Psoas muscle (tissue), 8 donors: Measurements from ENCODE around the gene ALKBH5. TPM values are rescaled to one million over a fixed set of nuclear protein-coding genes. Genes with fewer than 3 reads are reported as not detected.
A peak's percentile ranks its signal among the peaks of the same experiment; 100 is the strongest.

Source experiments
- ATAC-seq, 4 donors: fragments of 200-7000 bp; cut with Tn5 transposase; one replicate each; pipeline ENCODE4 v1.9.1; 2020; ENCODE audit warnings: moderate library complexity in 3 of 4, mild to moderate bottlenecking in 2 of 4
- DNase-seq, 2 donors: peaks; one replicate each; pipeline ENCODE4 v3.0.0-alpha.2; 2020
- H3K27ac ChIP-seq: fragments of 200-600 bp; one replicate; pipeline ENCODE4 v1.8.0; 2022
- H3K27me3 ChIP-seq, 3 donors: fragments of 200-600 bp in 1 of 3; one replicate each; pipeline versions ENCODE4 v1.6.1 to v1.8.0; 2013 to 2022; ENCODE audit warnings: low read length in 2 of 3, mild to moderate bottlenecking in 2 of 3, moderate library complexity in 1 of 3; ENCODE audit not compliant: insufficient read depth in 3 of 3
- H3K36me3 ChIP-seq, 2 donors: fragments of 200-600 bp in 1 of 2; one replicate each; pipeline versions ENCODE4 v1.6.1 to v1.8.0; 2013 to 2022; ENCODE audit warnings: low read depth in 1 of 2, mild to moderate bottlenecking in 1 of 2, moderate library complexity in 1 of 2; ENCODE audit not compliant: insufficient read depth in 1 of 2
- H3K4me1 ChIP-seq: fragments of 200-600 bp; one replicate; pipeline ENCODE4 v1.8.0; 2022
- H3K4me3 ChIP-seq: fragments of 200-600 bp; one replicate; pipeline ENCODE4 v1.8.0; 2022; ENCODE audit warnings: mild to moderate bottlenecking
- H3K9me3 ChIP-seq: fragments of 200-600 bp; one replicate; pipeline ENCODE4 v1.8.0; 2022
- WGBS, 3 donors: extraction: QIAGEN DNeasy Blood & Tissue Kit; methylation state at CpG; one replicate each; pipeline versions ENCODE4 v1.1.6 to v1.1.7; 2013; 5-methylcytosine and 5-hydroxymethylcytosine counted together
- intact Hi-C, 2 donors: fragments of 100-400 bp; cut with DNase I; formaldehyde crosslinking; loops; one replicate each; pipeline versions ENCODE4 v1.11.0 to v1.14.2; 2022
- polyA plus RNA-seq, 3 donors: library from polyadenylated mRNA; stranded (reverse); fragments of 200-250 nt; gene quantifications; one replicate each; pipeline ENCODE4 v1.2.3, GENCODE V29; 2013
- total RNA-seq, 4 donors: library from RNA; stranded (reverse); fragmentation: NEBNext Ultra II Directional in 2 of 4; extraction: Animal tissue kit (Norgen Biotek cat#: 25700) in 2 of 4; gene quantifications; one replicate each; pipeline versions ENCODE4 v1.2.1 to v1.2.4, GENCODE V29; 2021 to 2023
- TF ChIP-seq, protein P1 (sequence below): fragments of 200-600 bp; IDR thresholded peaks from one replicate; pipeline ENCODE4 v1.8.0; 2022; ENCODE audit warnings: antibody characterized with exemption
- donor health status: healthy with polysubstance abuse.
- donor health status: DM: no; HTN: no; CAD: no; lungs with moderate emphysema.
- donor health status: Bipolar disorder and iron deficiency.
- donor health status: healthy.
- donor health status: DM: yes; HTN: yes; CAD: no.
- donor health status: DM: no; HTN: no; CAD: no.
- donor health status: DM: no; HTN: no; CAD: no.
- donor health status: DM: yes; HTN: yes; CAD: no.

Gene ALKBH5
- total and polyA plus RNA-seq, 7 donors: 91.7 to 235 (median 206) TPM

GRCh38 chr17:18155179-18155578, 28.4 kb upstream of the ALKBH5 start:
- H3K27me3 ChIP-seq: no peaks in the 10 kb centered on the region
- DNase-seq (no peak), ATAC-seq (no peak)
- no peaks in the 10 kb centered on the region for H3K36me3 ChIP-seq
- no peak overlapping the region for H3K4me3 ChIP-seq
- H3K27ac ChIP-seq: no peak overlapping the region
- TF ChIP-seq, protein P1, sequence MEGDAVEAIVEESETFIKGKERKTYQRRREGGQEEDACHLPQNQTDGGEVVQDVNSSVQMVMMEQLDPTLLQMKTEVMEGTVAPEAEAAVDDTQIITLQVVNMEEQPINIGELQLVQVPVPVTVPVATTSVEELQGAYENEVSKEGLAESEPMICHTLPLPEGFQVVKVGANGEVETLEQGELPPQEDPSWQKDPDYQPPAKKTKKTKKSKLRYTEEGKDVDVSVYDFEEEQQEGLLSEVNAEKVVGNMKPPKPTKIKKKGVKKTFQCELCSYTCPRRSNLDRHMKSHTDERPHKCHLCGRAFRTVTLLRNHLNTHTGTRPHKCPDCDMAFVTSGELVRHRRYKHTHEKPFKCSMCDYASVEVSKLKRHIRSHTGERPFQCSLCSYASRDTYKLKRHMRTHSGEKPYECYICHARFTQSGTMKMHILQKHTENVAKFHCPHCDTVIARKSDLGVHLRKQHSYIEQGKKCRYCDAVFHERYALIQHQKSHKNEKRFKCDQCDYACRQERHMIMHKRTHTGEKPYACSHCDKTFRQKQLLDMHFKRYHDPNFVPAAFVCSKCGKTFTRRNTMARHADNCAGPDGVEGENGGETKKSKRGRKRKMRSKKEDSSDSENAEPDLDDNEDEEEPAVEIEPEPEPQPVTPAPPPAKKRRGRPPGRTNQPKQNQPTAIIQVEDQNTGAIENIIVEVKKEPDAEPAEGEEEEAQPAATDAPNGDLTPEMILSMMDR: no peak
- intact Hi-C loops: no loop called here
- H3K4me1 ChIP-seq: peaks cover 6% of the 10 kb centered on the region
- no peaks in the 10 kb centered on the region for H3K9me3 ChIP-seq
- WGBS, 3 donors: 91 to 94% (median 91%) methylated on average over 14 of the region's 14 CpGs

DNA sequence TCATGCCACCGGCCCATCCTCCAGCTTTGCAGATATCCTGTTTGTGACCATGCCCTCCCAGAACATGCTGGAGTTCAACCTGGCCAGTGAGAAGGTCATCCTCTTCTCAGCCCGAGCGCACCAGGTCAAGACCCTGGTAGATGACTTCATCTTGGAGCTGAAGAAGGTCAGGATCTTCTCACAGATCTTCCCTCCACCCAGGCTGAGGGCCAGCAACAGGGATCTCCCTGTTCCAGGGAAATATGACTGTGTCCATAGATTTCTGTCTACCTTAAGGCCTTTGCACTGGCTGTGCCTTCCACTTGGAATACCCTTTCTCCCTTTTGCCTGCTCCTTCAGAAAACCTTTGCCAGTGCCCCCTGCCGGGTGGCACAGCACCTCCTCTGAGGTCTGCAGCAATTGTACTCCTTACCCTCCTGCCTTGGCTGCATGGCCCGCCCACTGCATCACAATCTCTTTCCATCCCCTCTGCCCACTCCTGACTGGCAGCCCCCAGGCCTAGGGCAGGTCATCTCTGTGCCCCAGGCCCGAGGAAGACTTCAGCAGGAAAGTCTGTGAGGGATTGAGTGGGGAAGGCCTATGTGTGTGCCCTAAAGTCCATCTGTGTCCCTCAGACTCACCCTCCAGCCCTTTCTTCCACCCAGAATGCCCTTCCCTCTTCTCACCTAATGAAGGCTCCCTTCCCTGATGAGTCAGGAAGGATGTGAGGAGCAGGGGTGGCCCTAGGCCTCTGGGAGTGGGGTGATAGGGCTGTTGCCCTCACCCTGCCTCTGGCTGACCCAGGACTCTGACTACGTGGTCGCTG, 27.3 kb upstream of the ALKBH5 start:
- Histone ChIP-seq H3K4me1 (peaks cover 6% of the 10 kb centered on the region), H3K4me3 (no peak overlapping the region), H3K27ac (no peak overlapping the region), H3K27me3 (no peaks in the 10 kb centered on the region), H3K36me3 (no peaks in the 10 kb centered on the region), H3K9me3 (no peaks in the 10 kb centered on the region)
- TF ChIP-seq, protein P1: no peak
- 68 to 87% (median 75%) methylated on average over 8 of the region's 8 CpGs for WGBS, 3 donors
- intact Hi-C loops: no loop called here
- ATAC-seq (no peak), DNase-seq (no peak)

GRCh38 chr17:18156976-18157280, 26.7 kb upstream of the ALKBH5 start:
- Histone ChIP-seq H3K4me1 (peaks cover 6% of the 10 kb centered on the region), H3K36me3 (no peaks in the 10 kb centered on the region), H3K27ac (no peak overlapping the region), H3K9me3 (no peaks in the 10 kb centered on the region), H3K27me3 (no peaks in the 10 kb centered on the region), H3K4me3 (no peak overlapping the region)
- 92 to 95% (median 93%) methylated on average over 10 of the region's 10 CpGs for WGBS, 3 donors
- DNase-seq (no peak), ATAC-seq (no peak)
- intact Hi-C loops: no loop called here
- TF ChIP-seq, protein P1: no peak

GRCh38 chr17:18157354-18157985, 26.2 kb upstream of the ALKBH5 start:
- Histone ChIP-seq H3K9me3 (no peaks in the 10 kb centered on the region), H3K36me3 (no peaks in the 10 kb centered on the region), H3K4me3 (peak overlapping the region; percentile 61), H3K4me1 (peaks cover 6% of the 10 kb centered on the region), H3K27me3 (no peaks in the 10 kb centered on the region), H3K27ac (no peak overlapping the region)
- WGBS, 3 donors: 66 to 72% (median 70%) methylated on average over 22 of the region's 22 CpGs
- TF ChIP-seq, protein P1: no peak
- no peak for ATAC-seq
- intact Hi-C loops: no loop called here
- DNase-seq: no peak
